HUES48 (cell line): ENCODE measurements around the gene CEACAM8.
"Not testable (repeated sequence)": the region's sequence is repeated elsewhere in the genome, so short reads cannot be mapped to it uniquely, and the experiment has no call there.

ENCODE experiments used
- H3K27ac ChIP-seq: one replicate; pipeline ENCODE4 v1.7.0; 2013; ENCODE audit warnings: low read depth, low read length, inconsistent platforms
- H3K27me3 ChIP-seq: 2 replicates; pipeline ENCODE4 v1.6.1; 2013; ENCODE audit warnings: mild to moderate bottlenecking, low read length; ENCODE audit not compliant: control insufficient read depth, insufficient read depth
- H3K36me3 ChIP-seq: 2 replicates; pipeline ENCODE4 v1.6.1; 2013; ENCODE audit warnings: low read length; ENCODE audit not compliant: control insufficient read depth, insufficient read depth
- H3K4me1 ChIP-seq: 2 replicates; pipeline ENCODE4 v1.6.1; 2013; ENCODE audit warnings: mild to moderate bottlenecking, low read length; ENCODE audit not compliant: control insufficient read depth, insufficient read depth
- H3K4me3 ChIP-seq: 2 replicates; pipeline ENCODE4 v1.5.1; 2013; ENCODE audit warnings: mild to moderate bottlenecking, low read depth, low read length
- H3K9ac ChIP-seq: 2 replicates; pipeline ENCODE4 v1.6.1; 2013; ENCODE audit warnings: mild to moderate bottlenecking, low read depth, low read length, moderate library complexity
- H3K9me3 ChIP-seq: 2 replicates; pipeline ENCODE4 v1.6.1; 2013; ENCODE audit warnings: low read length; ENCODE audit not compliant: control insufficient read depth, insufficient read depth

The CEACAM8 gene

DNA sequence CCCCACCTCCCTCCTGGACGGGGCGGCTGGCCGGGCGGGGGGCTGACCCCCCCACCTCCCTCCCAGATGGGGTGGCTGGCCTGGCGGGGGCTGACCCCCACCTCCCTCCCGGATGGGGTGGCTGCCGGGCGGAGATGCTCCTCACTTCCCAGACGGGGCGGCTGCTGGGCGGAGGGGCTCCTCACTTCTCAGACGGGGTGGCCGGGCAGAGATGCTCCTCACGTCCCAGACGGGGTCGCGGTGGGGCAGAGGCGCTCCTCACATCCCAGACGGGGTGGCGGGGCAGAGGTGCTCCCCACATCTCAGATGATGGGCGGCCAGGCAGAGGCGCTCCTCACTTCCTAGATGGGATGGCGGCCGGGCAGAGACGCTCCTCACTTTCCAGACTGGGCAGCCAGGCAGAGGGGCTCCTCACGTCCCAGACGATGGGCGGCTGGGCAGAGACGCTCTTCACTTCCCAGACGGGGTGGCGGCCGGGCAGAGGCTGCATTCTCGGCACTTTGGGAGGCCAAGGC lies 15.7 kb upstream of the CEACAM8 start:
- not testable (repeated sequence) for H3K9ac ChIP-seq, H3K27me3 ChIP-seq, H3K4me1 ChIP-seq, H3K27ac ChIP-seq, H3K36me3 ChIP-seq, H3K4me3 ChIP-seq
- peaks cover 45% of the 10 kb centered on the region for H3K9me3 ChIP-seq

DNA sequence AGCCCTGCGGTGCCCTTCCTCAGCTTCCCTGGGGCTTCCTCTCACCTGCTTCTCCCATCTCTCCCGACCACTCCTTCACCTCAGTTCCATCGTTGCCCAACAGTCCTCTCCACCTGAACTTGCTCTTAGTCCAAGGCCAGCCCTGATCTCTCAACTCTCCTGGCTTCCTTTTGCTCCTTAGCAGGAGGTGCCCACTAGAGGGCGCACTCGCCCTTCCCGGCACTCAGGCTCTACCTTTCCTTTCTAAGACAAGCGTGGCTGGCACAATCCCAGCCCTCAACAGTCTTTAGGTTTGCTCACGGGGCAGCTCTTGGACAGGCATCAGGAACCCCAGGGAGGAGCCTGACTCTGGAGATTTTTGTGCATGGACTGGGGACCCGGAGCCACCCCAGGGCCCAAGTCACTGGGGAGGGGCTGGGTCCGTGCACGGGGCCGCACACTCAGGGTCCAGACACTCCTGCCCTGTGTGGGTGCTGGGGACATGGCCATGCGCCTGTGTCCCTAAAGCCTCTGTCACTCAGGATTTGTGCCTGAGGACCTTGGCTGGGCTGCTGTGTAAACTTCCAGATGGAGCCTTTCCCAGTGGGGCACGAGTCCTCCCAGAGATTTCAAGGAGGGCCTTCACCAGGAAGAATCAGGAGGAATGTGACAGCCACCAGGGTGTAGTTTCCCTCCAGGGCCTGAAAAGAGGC lies 12.1 kb upstream of the CEACAM8 start:
- no peaks in the 10 kb centered on the region for H3K4me1 ChIP-seq
- H3K4me3 ChIP-seq: no peak overlapping the region
- peaks cover 21% of the 10 kb centered on the region for H3K9me3 ChIP-seq
- H3K27ac ChIP-seq: no peak overlapping the region
- H3K36me3 ChIP-seq: no peaks in the 10 kb centered on the region
- no peak overlapping the region for H3K9ac ChIP-seq
- H3K27me3 ChIP-seq: no peaks in the 10 kb centered on the region

DNA sequence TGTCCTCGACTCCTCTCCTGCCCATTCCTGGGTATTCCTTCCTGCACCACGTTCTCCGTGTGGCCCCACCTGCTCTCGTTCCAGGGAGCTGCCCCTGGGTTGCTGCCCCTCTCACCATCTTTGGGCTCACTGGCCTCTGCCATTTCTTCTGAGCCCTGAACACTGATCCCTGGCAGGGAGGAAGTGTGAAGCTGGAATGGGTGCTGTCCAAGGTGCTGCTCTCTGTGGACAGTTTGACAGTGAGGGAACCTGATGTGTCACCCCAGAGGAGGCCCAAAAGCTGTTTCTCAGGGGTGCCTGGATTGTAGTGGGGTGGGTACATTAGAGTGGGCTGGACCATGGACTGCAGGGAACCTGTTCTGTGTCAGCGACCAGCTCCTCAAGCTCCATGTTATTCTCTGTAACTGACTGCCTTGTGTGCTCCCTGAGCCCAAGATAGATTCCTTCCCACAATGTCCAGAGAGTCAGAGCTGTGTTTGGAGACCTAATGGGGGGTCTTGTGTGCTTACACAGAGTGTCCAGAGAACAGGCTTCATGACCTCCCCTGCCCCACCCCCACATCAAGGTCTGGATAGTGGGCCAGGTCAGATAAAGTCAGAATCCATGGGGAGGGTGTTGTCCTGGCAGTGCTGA lies 7.2 kb upstream of the CEACAM8 start:
- Histone ChIP-seq H3K27me3 (no peaks in the 10 kb centered on the region), H3K27ac (no peak overlapping the region), H3K4me1 (no peaks in the 10 kb centered on the region), H3K4me3 (no peak overlapping the region), H3K36me3 (no peaks in the 10 kb centered on the region), H3K9me3 (peaks cover 4% of the 10 kb centered on the region), H3K9ac (no peak overlapping the region)

DNA sequence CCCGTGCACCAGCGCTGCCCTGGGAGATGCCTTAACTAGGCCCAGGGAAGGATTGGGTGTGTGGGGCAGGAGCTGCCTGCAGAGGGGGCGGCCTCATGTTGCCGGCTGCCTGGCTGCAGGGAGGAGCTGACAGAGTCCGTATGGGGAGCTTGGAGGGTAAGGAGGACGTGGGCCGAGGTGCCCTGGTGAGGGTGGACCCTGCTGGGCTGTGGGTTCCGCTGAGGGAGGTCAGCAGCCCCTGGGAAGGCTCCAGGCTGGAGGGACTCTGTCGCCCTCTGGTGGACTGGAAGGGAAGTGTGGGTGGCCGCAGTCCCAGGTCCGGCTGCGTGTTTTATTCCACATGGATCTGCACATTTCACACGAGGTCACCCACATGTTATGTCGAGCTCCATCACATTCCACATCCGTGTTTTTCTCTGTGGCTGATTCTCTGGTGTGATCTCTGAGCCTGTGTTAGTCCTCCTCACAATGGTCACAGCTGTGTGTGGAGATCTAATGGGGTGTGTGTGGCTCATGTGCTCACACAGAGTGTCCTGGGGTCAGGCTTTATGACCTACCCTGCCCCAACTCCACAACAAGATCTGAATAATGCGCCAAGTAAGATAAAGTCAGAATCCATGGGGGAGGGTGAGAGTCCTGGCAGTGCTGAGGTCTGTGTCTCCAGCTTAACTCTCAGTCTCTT lies 1.8 kb upstream of the CEACAM8 start:
- H3K9ac ChIP-seq: no peak overlapping the region
- no peaks in the 10 kb centered on the region for H3K36me3 ChIP-seq
- H3K27ac ChIP-seq: no peak overlapping the region
- H3K9me3 ChIP-seq: no peaks in the 10 kb centered on the region; the same call in 1 of the 2 replicates
- H3K4me3 ChIP-seq: no peak overlapping the region
- H3K27me3 ChIP-seq: no peaks in the 10 kb centered on the region
- H3K4me1 ChIP-seq: no peaks in the 10 kb centered on the region

DNA sequence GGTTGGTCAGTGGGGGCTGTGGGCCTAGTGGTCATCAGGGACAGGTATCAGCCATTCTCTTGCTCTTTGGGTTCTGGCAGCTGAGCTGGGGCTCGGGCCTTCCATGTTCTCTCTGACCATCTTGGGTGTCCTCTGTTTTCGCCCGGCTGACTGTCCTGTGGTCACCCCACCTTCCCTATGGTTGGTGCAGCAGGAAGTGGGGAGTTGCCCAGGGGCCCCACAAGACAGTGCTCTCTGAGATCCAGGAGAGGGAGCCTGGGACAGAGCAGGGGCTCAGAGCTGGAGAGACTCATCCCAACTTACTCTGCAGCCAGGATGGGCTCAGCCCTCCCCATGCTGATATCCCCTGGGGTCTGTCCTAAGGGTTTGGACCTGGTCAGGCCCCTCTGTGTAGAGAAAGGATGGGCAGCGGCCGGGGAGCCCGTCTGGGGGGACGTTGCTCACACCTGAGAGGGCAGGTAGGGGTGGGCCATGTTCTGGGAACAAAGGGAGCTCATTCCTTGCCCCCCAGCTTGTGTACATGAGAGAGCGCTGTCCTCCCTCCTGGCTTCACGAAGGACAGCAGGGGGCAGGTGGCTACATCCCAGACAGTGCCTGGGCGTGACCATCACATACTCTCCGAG lies 937 bp upstream of the CEACAM8 start:
- H3K4me1 ChIP-seq: no peaks in the 10 kb centered on the region
- no peak overlapping the region for H3K9ac ChIP-seq
- no peak overlapping the region for H3K27ac ChIP-seq
- no peaks in the 10 kb centered on the region; the same call in 1 of the 2 replicates for H3K9me3 ChIP-seq
- H3K27me3 ChIP-seq: no peaks in the 10 kb centered on the region
- no peaks in the 10 kb centered on the region for H3K36me3 ChIP-seq
- H3K4me3 ChIP-seq: no peak overlapping the region

DNA sequence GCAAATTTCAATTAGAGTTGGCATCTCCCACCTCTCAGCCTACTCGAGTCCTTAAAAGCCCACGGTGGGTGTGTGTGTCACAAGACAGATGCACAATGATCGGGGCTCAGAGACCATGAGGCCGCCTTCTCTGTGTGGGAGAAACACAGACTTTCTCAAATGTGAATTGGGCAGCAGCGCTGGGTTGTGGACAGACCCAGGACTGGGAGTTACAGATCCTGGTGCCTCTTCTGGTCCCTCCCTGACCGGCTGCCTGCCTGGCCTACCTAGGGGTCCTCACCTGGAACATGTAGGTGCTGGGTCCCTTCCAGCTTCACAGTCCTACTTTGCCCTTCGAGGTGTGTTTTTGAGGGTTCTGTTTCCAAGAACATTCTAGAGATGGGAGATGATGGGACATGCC lies 4.9 kb downstream of the CEACAM8 start:
- H3K27me3 ChIP-seq: no peaks in the 10 kb centered on the region
- no peaks in the 10 kb centered on the region for H3K9me3 ChIP-seq
- no peaks in the 10 kb centered on the region for H3K4me1 ChIP-seq
- H3K27ac ChIP-seq: no peak overlapping the region
- no peaks in the 10 kb centered on the region for H3K36me3 ChIP-seq
- no peak overlapping the region for H3K4me3 ChIP-seq
- H3K9ac ChIP-seq: no peak overlapping the region

DNA sequence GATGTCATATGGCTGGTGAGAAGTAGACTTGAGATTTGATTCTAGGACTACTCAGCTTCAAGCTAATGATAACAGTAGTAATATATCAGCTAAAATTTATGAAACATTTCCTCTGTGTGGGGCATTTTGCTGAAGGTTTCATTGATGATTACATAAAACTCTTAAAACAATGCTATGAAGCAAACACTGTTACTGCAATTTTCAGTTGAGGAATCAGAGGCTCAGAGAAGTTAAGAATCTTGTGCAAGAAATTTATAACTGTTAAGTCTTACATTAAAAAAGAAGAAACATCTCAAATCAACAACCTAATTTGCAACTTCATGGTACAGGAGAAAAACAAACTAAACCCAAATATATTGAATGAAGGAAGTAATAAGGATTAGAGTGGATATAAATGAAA lies 10.3 kb downstream of the CEACAM8 start:
- no peak overlapping the region for H3K27ac ChIP-seq
- no peaks in the 10 kb centered on the region for H3K36me3 ChIP-seq
- H3K9me3 ChIP-seq: no peaks in the 10 kb centered on the region
- no peaks in the 10 kb centered on the region for H3K27me3 ChIP-seq
- H3K9ac ChIP-seq: no peak overlapping the region
- H3K4me3 ChIP-seq: no peak overlapping the region
- H3K4me1 ChIP-seq: no peaks in the 10 kb centered on the region

DNA sequence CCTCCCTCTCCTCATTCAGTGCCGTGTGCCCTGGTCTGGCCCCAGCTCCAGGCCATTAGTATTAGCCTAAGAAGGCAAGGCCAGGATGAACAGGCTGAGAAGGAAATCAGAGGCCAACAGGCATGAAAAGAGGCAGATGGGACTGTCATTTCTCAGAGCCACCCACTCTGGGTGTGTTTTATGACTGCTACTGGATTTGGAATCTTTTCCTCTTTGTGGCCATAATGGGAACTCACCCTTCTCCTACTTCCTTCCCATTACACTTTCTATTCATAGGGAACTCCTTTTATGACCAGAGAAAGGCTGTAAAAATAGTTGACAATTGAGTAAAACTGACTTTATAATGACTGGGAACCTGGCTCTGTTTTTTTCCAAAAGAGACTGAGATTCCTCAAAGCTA lies 17.7 kb downstream of the CEACAM8 start:
- peaks cover 4% of the 10 kb centered on the region; the same call in 1 of the 2 replicates for H3K4me1 ChIP-seq
- H3K4me3 ChIP-seq: no peak overlapping the region
- no peaks in the 10 kb centered on the region for H3K9me3 ChIP-seq
- no peaks in the 10 kb centered on the region for H3K27me3 ChIP-seq
- H3K27ac ChIP-seq: no peak overlapping the region
- H3K36me3 ChIP-seq: no peaks in the 10 kb centered on the region
- H3K9ac ChIP-seq: no peak overlapping the region

DNA sequence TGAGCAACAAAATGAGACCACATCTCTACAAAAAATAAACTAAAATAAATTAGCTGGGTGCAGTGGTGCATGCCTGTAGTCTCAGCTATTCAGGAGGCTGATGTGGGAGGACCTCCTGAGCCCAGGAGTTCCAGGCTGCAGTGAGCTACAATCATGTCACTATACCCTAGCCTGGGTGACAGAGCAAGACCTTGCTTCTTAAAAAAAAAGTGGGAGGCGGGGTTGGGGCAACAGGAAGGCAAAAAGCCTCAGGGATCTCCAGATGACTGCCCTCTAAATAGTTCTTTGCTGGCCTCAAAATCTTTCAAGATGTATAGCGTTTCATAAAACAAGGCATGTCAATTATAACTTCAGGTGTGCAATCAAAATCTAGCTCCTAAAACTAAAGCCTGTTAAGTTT lies 18.5 kb downstream of the CEACAM8 start:
- Histone ChIP-seq H3K9me3 (no peaks in the 10 kb centered on the region), H3K36me3 (no peaks in the 10 kb centered on the region), H3K27ac (no peak overlapping the region), H3K9ac (no peak overlapping the region), H3K4me1 (peaks cover 4% of the 10 kb centered on the region; the same call in 1 of the 2 replicates), H3K4me3 (no peak overlapping the region), H3K27me3 (no peaks in the 10 kb centered on the region)

DNA sequence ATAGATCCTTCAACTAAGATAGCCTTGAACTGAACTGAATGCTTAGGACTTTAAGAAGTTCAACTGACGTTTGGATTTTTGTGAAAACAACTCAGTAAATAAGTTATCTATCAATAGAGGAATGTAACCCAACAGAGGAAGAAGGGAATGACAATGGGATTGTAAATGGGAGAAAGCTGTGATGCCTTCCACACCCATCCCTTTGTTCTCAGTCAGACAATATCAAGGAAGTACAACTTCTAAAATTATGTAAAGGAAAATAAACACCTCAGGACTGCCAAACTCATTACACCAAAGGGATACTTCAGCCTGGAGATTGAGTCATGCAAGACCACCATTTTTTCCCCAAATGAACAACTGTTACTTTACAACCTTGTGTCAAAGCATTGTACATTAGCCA lies 21.1 kb downstream of the CEACAM8 start:
- no peaks in the 10 kb centered on the region for H3K36me3 ChIP-seq
- no peak overlapping the region for H3K4me3 ChIP-seq
- no peak overlapping the region for H3K9ac ChIP-seq
- H3K4me1 ChIP-seq: peaks cover 4% of the 10 kb centered on the region; the same call in 1 of the 2 replicates
- no peak overlapping the region for H3K27ac ChIP-seq
- no peaks in the 10 kb centered on the region for H3K27me3 ChIP-seq
- H3K9me3 ChIP-seq: no peaks in the 10 kb centered on the region
